Stimulated activated CD8-positive, alpha-beta memory T cell treated with anti-CD3 and anti-CD28 coated beads, Interleukin-7, amount 100 ng/mL, for 48 hours (primary cell): ENCODE data around the gene RPL29.

ENCODE experiments used
- DNase-seq, 2 donors: peaks; one replicate each; pipeline ENCODE4 v3.0.0-alpha.2; 2020; ENCODE audit warnings: low read depth in 1 of 2; ENCODE audit errors: extremely low read depth in 1 of 2

RPL29 gene

DNA sequence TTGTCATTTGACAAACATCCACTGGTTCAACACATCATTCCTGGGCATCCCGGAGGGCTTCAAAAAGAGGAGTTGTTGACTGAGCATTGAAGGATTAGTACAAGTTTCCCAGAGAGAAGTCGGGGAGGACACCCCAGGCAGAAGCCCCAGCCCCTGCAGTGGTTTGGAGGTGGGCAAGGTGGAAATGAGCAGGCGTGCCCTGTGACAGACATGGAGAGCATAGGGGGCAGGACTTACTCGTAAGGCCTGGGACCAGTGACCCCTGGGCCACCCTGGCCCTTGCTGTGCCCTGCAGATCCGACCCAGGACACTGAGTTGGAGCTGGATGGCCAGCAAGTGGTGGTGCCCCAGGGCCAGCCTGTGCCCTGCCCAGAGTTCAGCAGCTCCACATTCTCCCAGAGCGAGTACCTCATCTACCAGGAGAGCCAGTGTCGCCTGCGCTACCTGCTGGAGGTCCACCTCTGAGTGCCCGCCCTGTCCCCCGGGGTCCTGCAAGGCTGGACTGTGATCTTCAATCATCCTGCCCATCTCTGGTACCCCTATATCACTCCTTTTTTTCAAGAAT is 47.6 kb downstream of the RPL29 start:
- no peak for DNase-seq

DNA sequence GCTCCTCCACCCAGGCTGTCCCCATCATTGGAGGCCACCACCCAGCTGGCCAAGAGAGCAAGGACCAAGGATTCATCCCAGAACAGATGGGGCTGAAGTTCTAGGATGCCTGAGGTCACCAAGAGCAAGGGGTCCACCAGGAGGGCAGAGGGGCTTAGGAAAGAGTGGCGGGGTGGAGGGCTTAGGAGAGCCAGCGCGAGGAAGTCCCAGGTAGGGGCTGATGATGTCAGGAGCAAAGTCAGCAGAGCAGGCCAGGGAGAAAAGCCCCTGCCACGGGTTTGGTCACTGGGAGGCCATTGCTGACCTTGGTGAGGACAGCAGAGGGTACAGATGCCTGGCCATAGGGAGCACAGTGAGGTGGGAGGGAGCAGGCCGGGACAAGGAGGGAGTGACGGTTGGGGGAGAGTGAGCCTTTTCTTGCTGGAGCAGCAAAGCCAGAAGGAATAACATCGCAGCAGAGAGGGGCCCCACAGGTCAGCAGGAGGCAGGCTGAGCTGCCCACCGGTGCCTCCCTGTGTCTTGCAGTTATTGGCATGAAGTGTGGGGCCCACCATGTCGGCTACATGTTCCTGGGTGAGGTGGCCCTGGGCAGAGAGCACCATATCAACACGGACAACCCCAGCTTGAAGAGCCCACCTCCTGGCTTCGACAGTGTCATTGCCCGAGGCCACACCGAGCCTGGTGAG is 48.3 kb downstream of the RPL29 start:
- DNase-seq = no peak

DNA sequence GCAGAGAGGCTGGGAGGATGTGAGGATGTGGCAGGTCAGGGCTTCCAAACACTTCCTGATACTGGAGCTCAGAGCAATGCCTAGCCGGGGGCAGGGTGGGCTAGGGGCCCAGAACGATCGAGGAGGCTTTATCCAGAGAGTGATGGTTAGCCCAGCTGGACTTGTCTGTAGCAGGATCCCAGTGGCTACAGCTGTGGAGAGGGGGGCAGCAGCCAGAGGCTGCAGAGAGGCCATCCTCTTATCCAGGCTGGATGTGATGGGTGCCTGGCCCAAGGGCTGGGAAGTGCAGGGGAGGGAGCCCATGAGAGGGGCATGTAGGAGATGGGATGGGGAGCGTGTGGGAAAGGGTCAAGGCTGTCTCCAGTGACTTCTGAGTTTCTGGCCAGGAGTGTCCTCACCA is 48.9 kb downstream of the RPL29 start:
- no peak for DNase-seq

DNA sequence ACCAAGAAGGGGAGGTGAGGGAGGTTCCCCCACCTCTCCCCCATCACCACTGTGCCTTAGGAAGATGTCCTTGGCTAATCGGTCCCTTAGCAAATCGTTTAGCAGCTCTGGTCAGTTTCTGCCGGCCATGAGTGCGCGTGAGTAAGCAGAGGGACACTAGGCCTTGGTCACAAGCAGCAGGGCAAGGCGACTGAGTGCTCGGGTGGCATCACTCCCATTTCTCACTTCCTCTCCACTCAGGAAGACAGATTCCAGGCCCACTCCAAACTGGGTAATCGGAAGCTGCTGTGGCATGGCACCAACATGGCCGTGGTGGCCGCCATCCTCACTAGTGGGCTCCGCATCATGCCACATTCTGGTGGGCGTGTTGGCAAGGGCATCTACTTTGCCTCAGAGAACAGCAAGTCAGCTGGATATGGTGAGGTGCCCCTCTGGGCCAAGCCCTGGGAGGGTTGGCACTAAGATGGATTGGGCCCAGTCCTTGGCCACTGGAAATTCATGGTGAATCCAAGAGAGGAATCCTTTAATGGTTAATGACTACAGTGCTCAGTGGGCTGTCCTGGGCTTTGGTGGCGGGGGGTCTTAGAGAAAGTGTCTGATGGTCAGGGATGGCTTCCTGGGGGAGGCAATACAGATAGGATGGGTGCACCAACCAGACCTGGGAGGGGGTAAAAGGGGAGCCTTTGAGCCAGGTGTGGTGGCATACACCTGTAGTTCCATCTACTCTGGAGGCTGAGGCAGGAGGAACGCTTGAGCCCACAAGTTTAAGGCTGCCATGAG is 49.6 kb downstream of the RPL29 start:
- no peak for DNase-seq

DNA sequence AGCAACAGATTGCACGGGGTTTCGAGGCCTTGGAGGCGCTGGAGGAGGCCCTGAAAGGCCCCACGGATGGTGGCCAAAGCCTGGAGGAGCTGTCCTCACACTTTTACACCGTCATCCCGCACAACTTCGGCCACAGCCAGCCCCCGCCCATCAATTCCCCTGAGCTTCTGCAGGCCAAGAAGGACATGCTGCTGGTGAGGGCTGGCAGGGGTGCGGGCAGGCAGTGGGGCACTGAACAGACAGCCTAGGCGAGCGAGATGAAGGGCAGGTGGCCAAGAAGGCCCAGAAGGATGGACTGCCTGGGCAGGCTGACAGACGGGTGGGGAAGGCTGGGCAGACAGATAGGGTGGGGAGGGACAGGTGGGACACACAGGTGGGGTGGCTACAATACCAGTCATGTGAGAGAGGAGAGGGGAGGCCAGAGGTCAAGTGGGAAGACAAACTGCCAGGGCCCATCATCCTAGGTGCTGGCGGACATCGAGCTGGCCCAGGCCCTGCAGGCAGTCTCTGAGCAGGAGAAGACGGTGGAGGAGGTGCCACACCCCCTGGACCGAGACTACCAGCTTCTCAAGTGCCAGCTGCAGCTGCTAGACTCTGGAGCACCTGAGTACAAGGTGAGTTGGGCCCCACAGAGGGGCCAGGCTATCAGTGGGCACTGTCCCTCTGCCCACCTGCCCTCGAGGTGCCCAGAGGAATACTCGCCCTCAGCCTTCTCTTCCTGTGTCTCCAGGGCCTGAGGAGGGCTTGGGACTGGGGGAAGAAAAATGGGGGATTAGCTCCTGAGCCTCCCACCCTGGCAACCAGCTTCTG is 50.5 kb downstream of the RPL29 start:
- no peak for DNase-seq

DNA sequence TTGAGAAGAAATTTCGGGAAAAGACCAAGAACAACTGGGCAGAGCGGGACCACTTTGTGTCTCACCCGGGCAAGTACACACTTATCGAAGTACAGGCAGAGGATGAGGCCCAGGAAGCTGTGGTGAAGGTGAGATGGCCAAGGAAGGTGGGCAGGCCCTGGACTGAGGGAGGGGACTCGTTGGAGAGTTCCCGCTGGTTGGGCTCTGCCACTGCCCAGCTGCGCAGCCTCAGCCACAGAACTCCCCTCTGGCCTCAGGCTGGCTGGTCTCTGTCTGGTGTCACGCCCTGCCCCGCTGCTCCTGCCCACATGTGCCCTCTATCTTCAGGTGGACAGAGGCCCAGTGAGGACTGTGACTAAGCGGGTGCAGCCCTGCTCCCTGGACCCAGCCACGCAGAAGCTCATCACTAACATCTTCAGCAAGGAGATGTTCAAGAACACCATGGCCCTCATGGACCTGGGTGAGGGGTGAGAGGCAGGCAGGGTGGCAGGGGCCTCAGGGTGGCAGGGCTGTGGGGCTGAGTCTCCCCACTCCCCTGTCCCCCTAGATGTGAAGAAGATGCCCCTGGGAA is 51.2 kb downstream of the RPL29 start:
- DNase-seq = no peak
